Forelimb muscle (tissue), 1 donor: ENCODE measurements around the gene SH3RF3. TPM values are rescaled to one million over a fixed set of nuclear protein-coding genes. Genes with fewer than 3 reads are reported as not detected.

ENCODE experiments used
- DNase-seq: peaks from one replicate; pipeline ENCODE4 v3.0.0-alpha.2; 2013; ENCODE audit warnings: low read depth
- polyA plus RNA-seq: library from polyadenylated mRNA; unstranded; fragments of 120-200 nt; gene quantifications from one replicate; pipeline ENCODE4 v1.2.1, GENCODE V29; 2013; ENCODE audit not compliant: insufficient read length

The SH3RF3 gene
- polyA plus RNA-seq, 1 donor: 3.9 TPM

DNA sequence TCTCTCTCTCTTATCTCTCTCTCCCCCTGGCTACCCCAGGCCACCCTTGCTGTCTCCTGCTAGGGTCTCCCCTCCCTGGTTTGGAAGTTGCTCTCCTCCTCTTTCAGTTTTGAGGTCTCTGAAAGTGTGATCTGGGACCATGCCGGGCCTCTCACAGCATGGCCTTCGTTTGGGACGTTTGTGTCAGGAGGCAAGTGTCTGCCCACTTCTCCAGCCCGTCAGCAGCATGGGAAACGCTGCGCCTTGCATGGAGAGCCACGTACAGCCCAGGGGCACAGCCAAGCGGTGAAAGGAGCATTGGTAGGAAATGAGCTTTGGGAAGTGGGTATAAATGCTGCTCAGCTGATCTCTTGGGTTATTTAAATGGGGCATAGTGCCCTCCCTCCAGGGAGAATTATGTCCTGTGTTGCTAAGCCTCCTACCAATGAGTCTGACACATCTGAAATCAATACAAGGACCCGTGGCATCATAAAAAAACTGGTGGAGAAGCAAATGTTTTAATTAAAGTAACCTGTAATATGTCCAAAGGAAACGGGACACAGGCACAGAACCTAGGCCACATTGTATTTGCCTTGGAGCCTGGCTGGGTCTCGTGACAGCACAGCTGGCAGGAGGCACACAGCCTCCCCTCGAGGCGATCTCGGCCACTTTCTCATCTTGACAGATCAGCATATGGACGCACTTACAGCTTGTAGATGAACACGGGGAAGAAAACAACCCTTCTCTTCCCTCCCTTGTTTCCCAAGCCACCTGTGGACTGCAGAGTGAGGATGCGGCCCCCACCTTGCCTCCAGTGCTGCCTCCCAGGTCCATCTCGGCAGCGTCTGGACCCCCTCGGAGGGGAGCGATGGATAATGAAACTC, 72.7 kb downstream of the SH3RF3 start:
- no peak for DNase-seq

DNA sequence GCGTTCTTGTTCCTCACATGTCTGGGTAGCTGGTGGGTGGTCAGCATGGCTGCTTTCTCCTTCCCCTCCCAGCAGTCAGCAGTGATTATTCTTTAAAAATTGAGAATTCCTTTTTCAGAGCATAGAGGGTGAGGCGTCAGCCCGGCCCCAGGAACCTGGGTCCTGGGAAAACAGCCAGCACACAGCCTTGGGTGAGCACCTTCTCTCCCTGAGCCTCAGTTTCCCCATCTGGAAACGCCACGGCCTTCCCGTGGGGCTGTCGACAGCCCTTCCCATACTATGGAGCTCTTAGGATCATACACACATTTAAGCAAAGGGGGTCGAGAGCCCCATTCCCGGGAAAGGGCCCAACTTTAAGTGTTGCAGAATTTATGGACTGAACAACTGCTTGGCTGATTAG, 73.5 kb downstream of the SH3RF3 start:
- no peak for DNase-seq

DNA sequence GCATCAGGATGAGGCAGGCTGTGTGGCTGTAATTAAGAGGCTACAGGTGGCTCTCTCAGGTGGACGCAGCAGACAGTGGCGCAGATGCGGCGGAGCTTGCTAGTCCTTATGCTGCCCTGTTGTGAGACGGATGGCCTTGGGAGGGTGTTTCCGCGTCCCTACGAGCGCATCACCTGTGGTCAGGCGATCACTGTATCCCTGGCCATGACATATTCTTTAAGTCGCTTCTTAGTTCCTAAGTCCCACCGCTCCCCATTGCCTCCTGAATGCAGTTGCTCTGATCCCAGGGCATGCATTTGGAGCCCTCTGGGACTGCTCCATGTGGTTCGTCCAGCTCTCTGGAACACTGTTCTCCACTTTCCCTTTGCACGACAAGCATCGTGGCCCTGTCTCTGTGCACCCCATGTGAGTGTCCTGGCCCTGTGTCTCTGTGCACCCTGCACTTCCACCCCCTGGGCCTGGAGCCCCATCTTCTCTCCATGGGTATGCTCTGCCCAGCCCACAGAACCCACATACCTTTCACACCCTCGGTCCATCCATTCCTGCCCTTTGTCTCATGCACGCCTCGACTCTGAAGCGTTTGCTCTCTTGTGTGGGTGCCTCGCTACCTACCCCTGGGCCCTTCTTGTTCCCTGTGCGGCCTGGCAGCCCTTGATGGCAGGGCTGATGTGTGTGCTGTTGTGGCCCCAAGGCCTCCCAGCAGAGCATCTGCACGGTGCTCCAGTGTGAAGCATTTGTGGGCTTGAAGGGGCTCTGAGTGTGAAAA, 74.4 kb downstream of the SH3RF3 start:
- no peak for DNase-seq

DNA sequence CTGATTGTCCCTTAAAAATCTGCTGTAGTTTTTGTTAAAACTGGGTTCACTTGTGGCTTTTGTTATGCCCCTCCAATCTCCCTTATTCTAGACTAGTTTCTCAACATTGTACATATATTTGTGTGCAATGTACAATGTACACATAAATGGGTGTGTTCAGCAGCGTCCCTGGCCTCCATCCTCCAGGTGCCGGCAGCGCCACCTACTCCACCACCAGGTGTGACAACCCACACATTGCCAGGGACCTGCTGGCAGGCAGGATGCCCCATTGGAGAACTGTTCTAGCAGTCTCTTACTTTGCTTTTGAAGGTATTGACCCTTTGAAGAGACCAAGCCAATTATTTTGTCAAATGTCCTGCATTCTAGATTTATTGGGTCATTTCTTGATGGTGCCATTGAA, 75.4 kb downstream of the SH3RF3 start:
- DNase-seq: no peak

DNA sequence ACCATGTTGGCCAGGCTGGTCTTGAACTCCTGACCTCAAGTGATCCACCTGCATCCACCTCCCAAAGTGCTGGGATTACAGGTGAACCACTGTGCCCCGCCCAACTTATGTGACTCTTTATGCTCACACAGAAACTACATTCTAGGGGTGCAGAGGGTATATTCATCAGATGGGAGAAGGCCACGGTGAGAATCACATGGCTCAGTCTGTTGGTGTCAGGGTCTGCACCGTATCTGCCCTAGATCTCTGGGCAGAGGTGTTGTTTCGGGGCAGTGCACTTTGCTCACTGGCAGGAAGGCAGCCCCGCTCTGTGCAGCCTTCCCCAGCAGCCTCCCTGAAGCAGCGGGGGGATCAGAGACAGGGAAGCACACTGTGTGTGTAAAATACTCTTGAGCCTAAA, 76.4 kb downstream of the SH3RF3 start:
- DNase-seq: no peak

- no peak for DNase-seq
Observed at GRCh38 chr2:109206569-109207146, 77.7 kb downstream of the SH3RF3 start.

DNA sequence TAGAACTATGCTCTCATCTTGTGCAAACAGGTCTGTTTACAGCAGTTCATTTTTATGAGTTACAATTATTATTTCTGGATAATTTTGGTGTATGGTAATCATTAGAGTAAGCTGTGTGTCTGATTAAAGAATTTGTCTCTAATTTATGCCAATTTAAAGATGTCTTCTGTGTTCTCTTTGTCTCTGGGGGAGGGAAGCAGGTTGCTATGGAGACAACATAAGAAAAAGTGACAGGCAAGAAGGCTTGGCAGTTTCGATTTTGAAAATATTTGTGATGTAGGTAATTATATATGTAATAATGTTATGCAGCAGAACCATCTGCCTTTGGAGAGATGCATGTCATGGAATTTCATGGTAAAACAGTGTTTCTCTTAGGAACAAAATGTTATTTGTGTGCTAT, 78.2 kb downstream of the SH3RF3 start:
- DNase-seq: no peak

GRCh38 chr2:109208071-109208950, 79.3 kb downstream of the SH3RF3 start:
- no peak for DNase-seq

DNA sequence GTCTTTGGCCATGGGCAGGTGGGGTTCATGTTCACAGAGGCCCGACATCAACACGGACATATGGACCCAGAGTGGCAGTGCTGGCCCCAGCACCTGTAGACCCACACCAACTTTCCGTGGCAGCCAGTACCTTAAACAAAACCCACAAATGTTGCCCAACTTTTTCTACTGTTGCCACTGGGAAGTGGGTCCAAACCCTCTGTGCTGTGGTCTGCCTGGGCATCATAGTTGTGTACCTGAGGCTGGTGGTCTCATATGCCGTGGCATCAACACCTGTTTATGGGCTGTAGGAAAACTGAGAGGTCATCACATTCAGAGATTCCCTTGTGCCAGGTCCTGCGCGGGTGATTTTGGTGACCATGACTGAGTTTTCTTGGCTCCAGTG, 79.9 kb downstream of the SH3RF3 start:
- no peak for DNase-seq

GRCh38 chr2:109209412-109209811, 80.4 kb downstream of the SH3RF3 start:
- DNase-seq: no peak

- DNase-seq: no peak
Observed at GRCh38 chr2:109209941-109210340, 80.9 kb downstream of the SH3RF3 start.

DNA sequence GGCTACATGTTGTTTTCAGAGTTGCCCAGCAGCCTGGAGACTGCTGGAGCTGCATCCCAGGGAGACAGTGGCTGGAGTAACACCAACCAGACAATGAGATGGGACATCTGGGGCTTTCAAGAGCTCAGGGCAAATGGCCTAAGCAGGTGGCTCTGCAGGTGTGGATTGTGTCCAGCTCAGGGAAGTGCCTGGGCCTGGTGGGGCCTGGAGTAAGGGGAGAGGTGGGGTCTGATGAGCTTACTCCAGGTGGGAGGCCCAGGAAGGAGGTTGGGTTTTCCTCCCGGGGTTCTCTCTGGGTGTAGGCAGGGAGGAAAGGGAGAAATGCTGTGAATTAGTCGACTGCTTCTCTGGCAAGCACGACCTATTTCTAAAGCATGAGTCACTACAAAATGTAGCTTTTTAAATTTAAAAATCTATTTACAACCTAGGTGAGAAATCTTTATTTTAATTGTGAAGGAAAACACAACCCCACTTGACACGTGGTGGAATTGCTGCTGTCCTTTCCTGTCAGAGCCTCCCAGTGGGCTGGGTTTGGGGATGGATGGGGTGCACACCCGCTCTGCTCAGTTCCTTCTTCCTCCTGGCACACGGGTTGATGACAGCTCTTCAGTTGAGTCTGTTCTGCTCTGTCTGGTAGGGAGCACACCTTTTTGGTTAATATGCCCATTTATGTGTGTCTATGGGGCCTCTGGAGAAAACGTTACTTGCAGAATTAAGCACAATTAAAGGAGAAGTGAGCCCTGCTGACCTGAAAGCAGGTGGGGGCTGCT, 81.6 kb downstream of the SH3RF3 start:
- no peak for DNase-seq

GRCh38 chr2:109211315-109211714, 82.3 kb downstream of the SH3RF3 start:
- DNase-seq: no peak

DNA sequence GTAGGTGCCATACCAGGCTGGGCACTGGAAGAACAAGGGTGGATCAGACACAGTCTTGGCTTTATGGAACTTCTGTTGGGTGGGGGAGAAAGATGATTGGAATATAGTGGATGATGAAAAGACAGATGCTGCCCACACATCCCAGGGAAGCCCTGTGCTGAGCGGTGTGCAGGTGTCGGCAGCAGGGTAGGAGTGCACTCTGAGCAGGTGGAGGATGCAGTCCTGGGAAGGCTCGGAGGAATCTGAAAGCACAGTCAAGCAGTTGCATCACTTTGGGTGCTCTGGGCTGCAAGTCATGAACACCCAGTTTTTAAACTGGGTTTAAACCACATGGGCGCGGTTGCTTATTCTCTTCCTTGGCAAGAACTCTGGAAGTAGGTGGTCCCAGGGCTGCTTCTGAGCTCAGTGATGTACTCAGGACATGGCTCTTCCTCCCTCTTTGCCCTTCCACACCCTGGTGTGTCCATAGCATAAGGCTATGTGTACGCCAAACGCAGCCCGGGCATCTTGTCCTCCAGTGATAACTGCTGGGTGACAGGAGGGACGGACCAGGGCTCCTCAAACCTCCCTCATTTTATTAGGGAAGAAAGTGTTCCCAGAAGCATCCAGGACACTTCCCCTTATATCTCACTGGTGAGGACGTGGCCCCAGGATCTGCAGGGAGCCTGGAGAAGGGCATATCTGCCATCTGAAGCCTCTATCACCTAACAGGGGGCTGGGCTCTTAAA, 84.0 kb downstream of the SH3RF3 start:
- DNase-seq: no peak

DNA sequence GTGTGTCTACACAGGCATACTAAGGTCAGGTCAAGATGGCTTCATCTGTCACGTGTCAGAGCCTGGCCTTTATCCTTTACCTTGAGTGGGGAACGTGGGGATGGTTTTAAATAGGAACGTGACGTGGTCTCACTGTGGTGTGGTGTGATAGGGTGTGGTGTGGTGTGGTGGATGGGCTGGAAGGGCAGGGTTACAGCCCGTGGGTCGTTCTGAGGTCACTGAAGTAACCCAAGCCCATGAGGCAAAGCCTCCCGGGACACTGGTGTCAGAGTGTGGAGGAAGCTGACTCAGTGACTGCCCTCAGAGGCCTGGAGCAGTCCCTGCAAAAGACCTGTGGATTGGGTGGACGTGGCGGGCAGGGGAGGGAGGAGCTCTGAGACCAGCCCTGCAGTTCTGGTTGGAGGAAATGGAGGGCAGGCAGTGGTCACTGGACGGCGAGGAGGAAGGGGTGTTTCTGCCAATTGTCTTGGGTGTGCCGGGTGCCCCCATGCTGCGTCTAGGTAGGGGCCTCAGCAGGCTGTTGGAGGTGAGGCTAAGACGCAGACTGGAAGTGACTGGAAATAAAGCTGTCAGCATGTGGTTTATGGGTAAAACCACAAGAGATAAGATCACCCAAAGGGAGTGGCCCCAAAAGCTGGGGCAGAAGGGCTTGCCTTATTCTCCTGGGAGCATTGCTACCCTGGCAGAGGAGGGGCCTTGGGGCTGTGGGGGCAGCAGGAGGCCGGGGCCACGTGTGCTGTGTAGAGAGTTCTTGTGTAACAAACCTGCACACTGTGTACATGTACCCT, 84.8 kb downstream of the SH3RF3 start:
- DNase-seq: no peak

DNA sequence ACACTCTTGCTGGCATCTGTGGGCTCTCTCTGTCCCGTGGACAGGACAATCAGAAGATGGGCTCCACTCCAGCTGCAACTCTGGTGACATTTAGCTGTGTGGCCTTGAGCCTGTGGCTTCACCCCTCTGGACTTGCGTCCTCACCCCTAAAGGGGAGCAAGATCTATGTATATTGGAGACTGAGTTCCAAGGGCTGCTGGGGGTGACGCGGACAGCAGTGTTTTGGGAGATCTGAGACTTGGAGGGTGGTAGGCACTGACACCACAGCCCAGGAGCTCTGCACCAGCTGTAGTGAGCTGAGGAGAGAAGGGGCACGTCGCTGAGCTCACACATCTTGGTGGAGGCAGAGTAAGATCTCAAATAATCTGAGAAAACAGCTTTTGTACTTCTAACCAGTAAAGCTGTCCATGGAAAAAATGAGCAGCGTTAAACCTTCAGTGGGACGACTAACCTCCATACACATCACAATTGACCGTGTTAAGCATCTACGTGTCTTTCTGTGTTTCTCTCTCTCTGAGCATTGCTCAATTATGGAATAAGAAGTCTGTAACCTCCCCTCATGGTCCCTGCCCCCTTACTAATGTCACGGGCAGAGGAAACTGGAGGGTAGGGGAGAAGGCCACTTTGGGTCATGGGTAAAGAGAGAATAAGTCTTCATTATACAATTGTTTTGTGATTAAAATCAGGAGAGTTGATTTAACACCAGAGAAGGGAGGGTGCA, 85.8 kb downstream of the SH3RF3 start:
- no peak for DNase-seq

GRCh38 chr2:109215866-109216265, 86.9 kb downstream of the SH3RF3 start:
- DNase-seq: no peak

DNA sequence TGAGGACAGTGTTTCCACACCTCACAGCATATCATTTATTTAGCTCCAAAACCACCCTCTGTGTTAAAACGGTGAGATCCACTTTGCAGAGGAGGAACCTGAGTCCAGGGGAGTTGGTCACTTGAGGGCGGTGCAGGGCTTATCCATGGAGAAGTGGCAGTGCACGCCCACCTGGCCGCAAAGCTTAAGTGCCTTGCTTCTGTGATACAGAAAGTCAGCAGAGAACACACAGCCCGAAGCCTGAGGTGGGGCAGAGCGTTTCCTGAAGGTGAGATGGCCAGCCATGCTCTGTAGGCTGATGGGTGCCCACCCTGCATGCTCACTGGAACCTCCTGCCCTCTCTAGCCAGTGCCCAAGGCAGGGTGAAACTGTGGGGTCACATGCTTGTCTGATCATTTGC, 87.3 kb downstream of the SH3RF3 start:
- DNase-seq: no peak
